Epithelial cell of proximal tubule (primary cell): ENCODE data around the gene MOB3B. TPM values are rescaled to one million over a fixed set of nuclear protein-coding genes. Genes with fewer than 3 reads are reported as not detected.

Experiments used
- DNase-seq: peaks from one replicate; pipeline ENCODE4 v3.0.0-alpha.2; 2011; ENCODE audit warnings: low read depth
- H3K4me3 ChIP-seq: 2 replicates; pipeline ENCODE4 v1.5.1; 2011; ENCODE audit warnings: low read depth, mild to moderate bottlenecking, low read length
- total RNA-seq: library from RNA; depleted of rRNA; stranded (reverse); fragments of >200 nt; gene quantifications from 2 replicates; pipeline ENCODE4 v1.2.3, GENCODE V29; 2015
- TF ChIP-seq, protein P1 (sequence below): conservative IDR thresholded peaks from 2 replicates; pipeline ENCODE4 v1.5.1; 2012; ENCODE audit warnings: low read depth, mild to moderate bottlenecking, low read length

MOB3B gene
- total RNA-seq, 1 donor from 2014 or later, result 2.9 TPM

DNA sequence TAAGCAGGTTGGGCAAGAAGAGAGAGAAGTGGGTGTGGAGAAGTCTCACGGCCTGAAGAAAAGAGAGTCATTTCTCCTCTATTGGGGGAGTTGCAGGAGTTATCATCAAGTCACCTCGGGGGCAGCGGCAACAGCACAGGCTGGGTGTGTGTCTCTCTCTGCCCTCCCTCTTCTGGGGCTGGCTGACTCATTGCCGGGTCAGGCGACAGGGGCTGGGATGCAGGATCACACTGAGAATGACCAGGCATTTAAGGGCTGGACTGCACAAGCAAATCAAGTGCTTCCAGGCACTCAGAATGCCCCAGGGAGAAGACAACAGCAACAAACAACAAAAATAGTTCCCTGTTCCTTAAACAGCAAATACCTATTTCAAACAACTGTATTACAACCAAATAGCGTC is 226.4 kb downstream of the MOB3B start:
- no peak for DNase-seq
- TF ChIP-seq, protein P1, sequence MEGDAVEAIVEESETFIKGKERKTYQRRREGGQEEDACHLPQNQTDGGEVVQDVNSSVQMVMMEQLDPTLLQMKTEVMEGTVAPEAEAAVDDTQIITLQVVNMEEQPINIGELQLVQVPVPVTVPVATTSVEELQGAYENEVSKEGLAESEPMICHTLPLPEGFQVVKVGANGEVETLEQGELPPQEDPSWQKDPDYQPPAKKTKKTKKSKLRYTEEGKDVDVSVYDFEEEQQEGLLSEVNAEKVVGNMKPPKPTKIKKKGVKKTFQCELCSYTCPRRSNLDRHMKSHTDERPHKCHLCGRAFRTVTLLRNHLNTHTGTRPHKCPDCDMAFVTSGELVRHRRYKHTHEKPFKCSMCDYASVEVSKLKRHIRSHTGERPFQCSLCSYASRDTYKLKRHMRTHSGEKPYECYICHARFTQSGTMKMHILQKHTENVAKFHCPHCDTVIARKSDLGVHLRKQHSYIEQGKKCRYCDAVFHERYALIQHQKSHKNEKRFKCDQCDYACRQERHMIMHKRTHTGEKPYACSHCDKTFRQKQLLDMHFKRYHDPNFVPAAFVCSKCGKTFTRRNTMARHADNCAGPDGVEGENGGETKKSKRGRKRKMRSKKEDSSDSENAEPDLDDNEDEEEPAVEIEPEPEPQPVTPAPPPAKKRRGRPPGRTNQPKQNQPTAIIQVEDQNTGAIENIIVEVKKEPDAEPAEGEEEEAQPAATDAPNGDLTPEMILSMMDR, result no peak
- no peak overlapping the region for H3K4me3 ChIP-seq

DNA sequence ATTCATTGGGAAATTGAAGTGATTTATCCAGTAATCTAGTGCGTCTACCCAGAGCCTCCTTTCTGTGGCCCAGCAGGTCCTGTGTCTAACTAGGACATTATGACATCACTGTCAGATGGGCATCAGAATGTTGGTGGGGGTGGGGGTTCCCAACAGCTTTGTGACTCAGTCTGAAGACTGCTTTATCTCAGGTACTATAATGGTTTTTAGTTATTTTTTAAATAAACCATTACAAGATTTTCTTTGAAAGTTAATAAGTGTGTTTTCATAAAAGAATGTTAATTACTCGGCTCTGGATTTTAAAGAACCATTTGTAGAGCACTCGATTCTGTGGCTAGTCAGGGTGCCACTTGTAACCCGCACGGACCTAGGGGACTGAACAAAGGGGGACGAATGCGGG is 232.6 kb downstream of the MOB3B start, which contains the start of gene EQTN:
TSS of gene EQTN (minus strand) at position 101 of the 400 bp plus-strand sequence. CDS start at position 6, 95 bp downstream.
- TF ChIP-seq, protein P1, result no peak
- no peak within 1 kb of the TSS for H3K4me3 ChIP-seq
- no peak for DNase-seq

DNA sequence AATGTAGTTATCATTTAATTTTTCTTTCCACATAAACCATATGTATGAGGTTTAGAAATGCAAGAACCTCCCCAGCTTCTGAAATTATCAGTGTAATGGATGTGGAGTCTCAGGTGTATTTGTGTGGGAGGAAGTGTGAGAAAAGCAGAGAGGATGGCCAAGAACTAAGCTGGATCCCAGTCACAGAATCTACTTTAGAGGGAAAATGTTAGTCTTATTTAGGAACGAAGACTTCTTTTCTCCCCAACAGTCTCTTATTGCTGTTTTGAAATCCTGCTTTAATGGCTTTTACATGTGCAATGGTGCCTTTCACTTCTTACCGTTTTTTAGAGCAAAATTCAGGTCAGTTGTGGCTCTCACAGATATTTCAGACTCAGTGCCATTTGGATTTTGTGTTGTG is 235.6 kb downstream of the MOB3B start:
- TF ChIP-seq, protein P1, result no peak
- no peak for DNase-seq
- no peak overlapping the region for H3K4me3 ChIP-seq

- TF ChIP-seq, protein P1, result no peak
- no peak overlapping the region for H3K4me3 ChIP-seq
- DNase-seq, result no peak
Observed at GRCh38 chr9:27292659-27293405, 236.8 kb downstream of the MOB3B start.

GRCh38 chr9:27291292-27291691 is 238.3 kb downstream of the MOB3B start:
- DNase-seq, result no peak
- no peak overlapping the region for H3K4me3 ChIP-seq
- TF ChIP-seq, protein P1, result no peak

- TF ChIP-seq, protein P1, result no peak
- no peak for DNase-seq
- no peak overlapping the region for H3K4me3 ChIP-seq
Observed at GRCh38 chr9:27282269-27282668, 247.3 kb downstream of the MOB3B start.

DNA sequence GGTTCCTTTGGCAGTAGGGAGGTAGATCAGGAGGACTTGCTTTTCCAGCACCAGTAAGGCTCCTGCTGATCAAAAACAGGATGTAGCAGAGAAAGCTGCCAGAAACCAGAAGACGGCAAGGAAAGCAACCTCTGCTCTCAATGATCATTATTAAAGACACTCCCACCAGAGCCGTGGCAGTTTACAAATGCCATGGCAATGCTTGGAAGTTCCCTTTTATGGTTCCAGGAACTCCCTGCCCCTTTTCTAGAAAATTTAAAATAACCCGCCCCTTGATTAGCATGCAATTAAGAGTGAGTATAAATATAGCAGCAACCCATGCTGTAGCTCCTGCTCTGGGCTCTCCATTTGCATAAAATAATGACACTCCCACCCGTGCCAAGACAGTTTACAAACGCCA is 248.8 kb downstream of the MOB3B start:
- H3K4me3 ChIP-seq, result no peak overlapping the region
- no peak for DNase-seq
- TF ChIP-seq, protein P1, result no peak
